NCI-H1092 (cell line): ENCODE results near the gene C21orf58.
"Not testable (repeated sequence)": the region's sequence is repeated elsewhere in the genome, so short reads cannot be mapped to it uniquely, and the experiment has no call there.

Experiments
- DNase-seq: peaks from one replicate; lab custom pipeline; 2025; lab: John Stamatoyannopoulos, UW

Gene C21orf58

DNA sequence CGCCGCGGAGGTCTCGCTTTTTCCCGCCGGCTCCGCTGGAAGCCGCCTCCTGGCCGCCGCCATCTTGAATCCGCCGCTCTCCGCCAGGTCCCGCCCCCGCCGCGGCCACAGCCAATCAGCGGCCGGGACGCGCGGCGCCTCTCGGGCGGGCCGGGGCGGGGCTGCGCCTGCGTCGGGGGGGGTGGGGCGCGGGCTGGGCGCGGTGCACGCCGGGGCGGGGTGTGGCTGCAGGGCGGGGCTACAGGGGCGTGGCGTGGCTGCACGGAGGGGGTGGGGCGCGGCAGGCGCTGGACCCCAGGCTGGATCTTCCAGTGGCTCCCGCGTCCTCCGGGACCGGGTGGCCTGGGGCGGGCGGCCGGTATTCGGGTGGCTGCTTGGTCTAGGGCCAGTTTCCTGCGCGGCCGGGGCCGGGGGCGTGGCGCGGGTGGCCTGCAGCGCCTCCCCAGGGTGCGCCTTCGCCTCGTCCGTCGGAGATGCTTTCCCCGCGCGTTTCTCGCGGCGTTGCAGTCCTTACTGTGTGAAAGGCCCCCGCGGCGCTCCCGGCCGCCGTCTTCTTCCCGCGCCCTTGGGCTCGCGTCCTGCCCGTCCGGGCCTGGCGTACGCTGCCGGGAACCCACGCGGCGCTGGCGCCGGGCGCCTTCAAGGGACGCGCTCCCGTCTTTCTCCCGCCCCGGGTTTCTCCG is 861 bp upstream of the C21orf58 start:
- DNase-seq = peak; percentile 70

- no peak for DNase-seq
Observed at GRCh38 chr21:46323227-46323709, 402 bp downstream of the C21orf58 start.

GRCh38 chr21:46322351-46323226 is 1.1 kb downstream of the C21orf58 start:
- no peak for DNase-seq

GRCh38 chr21:46320331-46320801 is 3.3 kb downstream of the C21orf58 start:
- no peak for DNase-seq

- DNase-seq = no peak
Observed at GRCh38 chr21:46319186-46319585, 4.5 kb downstream of the C21orf58 start.

GRCh38 chr21:46318464-46318845 is 5.2 kb downstream of the C21orf58 start:
- no peak for DNase-seq

- DNase-seq = peak; percentile 19
Observed at GRCh38 chr21:46317710-46318463, 5.8 kb downstream of the C21orf58 start.

GRCh38 chr21:46316708-46317324 is 6.9 kb downstream of the C21orf58 start:
- no peak for DNase-seq

- no peak for DNase-seq
Observed at GRCh38 chr21:46314441-46315020, 9.1 kb downstream of the C21orf58 start.

DNA sequence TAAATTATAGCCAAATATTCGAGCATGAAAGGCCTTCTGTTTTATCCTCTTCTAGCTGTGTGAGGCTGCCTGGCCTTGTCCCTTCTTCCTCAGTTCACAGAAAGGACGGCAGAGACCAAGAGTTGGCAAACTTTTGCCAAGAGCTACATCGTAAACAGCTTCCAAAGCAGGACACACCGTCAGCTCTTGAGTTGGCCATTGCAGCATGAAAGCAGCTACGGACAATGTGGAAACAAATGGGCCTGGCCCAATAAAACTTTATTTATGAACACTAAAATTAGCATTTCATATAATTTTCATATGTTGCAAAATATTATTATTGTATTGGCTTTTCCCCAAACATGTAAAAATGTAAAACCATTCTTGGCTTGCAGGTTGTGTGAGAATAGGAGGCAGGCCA is 10.7 kb downstream of the C21orf58 start:
- DNase-seq = no peak

DNA sequence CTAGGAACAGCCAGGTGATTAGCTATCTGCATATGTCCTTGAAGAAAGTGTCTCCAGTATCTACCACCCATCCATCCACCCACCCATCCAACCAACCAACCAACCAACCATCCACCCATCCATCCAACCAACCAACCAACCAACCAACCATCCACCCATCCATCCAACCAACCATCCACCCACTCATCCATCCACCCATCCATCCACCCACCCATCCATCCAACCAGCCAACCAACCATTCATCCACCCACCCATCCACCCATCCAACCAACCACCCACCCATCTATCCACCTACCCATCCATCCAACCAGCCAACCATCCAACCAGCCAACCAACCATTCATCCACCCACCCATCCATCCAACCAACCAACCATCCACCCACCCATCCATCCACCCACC is 12.1 kb downstream of the C21orf58 start:
- DNase-seq = no peak

DNA sequence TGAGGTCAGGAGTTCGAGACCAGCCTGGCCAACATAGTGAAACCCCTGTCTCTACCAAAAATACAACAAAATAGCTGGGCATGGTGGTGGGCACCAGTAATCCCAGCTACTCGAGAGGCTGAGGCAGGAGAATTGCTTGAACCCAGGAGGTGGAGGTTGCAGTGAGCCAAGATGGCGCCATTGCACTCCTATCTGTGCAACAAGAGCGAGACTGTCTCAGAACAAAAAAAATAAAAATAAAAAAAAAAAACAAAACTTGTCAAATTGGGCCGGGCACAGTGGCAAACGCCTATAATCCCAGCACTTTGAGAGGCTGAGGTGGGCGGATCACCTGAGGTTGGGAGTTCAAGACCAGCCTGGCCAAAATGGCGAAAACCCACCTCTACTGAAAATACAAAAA is 13.4 kb downstream of the C21orf58 start:
- not testable (repeated sequence) for DNase-seq

GRCh38 chr21:46308431-46308830 is 15.2 kb downstream of the C21orf58 start:
- DNase-seq = no peak

DNA sequence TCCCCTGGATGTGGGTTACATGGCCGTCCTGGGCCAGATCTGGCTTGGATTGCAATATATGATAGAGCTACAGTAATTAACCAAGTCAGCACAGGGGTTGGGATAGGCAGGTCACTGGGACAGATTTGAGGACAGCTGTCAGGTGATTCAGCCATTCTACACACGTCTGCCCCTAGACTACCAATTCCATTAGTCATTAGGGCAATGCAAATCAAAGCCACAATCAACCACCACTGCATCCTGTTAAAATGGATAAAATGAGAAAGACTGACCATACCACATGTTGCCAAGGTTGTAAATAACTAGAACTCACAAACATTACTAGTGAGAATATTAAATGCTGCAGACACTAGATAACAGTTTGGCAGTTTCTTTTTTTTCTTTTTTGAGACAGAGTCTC is 16.0 kb downstream of the C21orf58 start:
- DNase-seq = no peak

DNA sequence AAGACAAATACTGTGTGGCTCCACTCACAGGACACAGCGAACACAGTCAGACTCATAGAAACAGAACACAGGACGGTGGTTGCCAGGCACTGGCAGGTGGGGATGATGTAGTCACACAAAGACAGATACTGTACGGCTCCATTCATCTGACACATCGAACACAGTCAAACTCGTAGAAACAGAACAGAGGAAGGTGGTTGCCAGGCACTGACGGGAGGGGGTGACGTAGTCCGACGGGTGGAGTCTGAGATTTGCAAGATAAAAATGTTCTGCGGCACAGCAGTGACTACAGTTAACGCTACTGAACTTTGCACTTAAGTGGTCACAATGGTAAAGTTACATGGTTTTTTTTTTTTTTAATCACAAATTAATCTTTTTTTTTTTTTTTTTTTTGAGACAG is 18.7 kb downstream of the C21orf58 start:
- no peak for DNase-seq

GRCh38 chr21:46304437-46304836 is 19.2 kb downstream of the C21orf58 start:
- DNase-seq = no peak

GRCh38 chr21:46301759-46302158 is 21.9 kb downstream of the C21orf58 start:
- DNase-seq = no peak

DNA sequence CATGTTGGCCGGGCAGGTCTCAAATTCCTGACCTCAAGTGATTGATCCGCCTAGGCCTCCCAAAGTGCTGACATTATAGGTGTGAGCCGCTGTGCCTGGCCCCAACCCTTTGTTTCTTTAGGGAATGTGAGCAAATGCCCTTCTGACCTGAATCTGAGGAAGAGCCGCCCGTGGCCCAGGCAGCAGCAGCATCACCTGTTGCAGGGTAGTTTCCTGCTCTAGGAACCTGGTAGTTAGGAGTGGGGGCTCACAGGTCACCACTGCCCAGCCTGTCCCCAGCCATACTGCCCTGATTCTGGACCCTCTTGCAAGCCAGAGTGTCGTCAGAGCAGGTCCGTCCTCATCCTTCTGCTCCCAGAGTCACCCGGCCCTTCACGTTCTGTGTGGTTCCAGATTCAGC is 24.5 kb downstream of the C21orf58 start:
- DNase-seq = no peak

GRCh38 chr21:46297338-46298271 is 26.1 kb downstream of the C21orf58 start:
- no peak for DNase-seq

- DNase-seq = peak; percentile 88
Observed at GRCh38 chr21:46295996-46296752, 27.5 kb downstream of the C21orf58 start.
